Measurements from ENCODE around the gene FNBP1. TPM values are rescaled to one million over a fixed set of nuclear protein-coding genes. Genes with fewer than 3 reads are reported as not detected.

The FNBP1 gene
- total and polyA plus RNA-seq, 2 of the 13 experiments (the other 11 are each of a cell fraction or from before 2014, with no cell fraction given), result 5.4 to 19.5 TPM

DNA sequence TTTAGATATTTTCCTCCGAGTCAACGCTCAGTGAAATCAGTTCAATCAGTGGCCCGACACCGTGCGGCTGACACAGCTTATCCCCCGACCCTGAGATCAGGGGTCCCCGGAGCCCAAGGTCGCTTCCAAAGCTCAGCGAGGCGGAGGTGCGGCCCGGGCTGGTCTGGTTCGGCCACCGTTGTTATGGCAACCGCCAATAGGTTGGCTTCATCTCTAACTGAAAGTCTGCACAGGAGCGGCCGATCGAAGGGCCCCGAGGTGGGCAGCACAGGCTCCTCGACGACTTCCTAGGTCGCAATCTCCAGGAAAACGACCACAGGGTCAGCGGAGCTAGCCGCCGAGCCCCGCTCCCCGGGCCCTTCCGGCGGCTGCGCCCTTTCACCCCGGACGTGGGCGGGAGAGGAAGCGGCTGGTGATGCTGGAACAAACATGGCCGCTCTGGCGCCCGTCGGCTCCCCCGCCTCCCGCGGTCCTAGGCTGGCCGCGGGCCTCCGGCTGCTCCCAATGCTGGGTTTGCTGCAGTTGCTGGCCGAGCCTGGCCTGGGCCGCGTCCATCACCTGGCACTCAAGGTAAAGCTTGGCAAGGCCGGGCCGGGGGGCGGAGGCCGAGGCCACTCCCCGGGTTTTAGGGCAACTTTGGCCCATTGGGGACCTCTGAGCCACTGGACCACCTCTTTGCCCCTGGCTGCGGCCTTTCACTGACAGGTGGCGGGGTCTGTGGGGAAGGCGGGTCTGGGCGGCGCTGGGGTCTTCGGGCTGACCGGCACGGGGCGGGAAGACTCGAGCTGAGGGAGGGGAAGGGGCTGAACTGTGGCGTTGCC is 10.7 kb upstream of the FNBP1 start, which contains the start of gene GPR107 (continued):
- TF ChIP-seq TOE1 (CRISPR knock-in tag; IDR thresholded peaks at IDR 0.05), result no peak
- TF ChIP-seq U2AF1 (optimal IDR thresholded peaks at IDR 0.05; ENCODE audit: low read depth, low read length), result no peak
- TF ChIP-seq, protein P1, sequence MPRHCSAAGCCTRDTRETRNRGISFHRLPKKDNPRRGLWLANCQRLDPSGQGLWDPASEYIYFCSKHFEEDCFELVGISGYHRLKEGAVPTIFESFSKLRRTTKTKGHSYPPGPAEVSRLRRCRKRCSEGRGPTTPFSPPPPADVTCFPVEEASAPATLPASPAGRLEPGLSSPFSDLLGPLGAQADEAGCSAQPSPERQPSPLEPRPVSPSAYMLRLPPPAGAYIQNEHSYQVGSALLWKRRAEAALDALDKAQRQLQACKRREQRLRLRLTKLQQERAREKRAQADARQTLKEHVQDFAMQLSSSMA (CRISPR knock-in tag; IDR thresholded peaks at IDR 0.05), result no peak
- TF ChIP-seq ZFYVE20 (CRISPR knock-in tag; IDR thresholded peaks at IDR 0.05; ENCODE audit: borderline replicate concordance, low read depth), result no peak
- TF ChIP-seq ASH2L (IDR thresholded peaks at IDR 0.05; ENCODE audit: insufficient read length, low read depth, low read length), result peak; percentile 87
- no peak for TF ChIP-seq PRPF4 (IDR thresholded peaks at IDR 0.05; ENCODE audit: low read depth, low read length, poor library complexity, severe bottlenecking)
- no peak for TF ChIP-seq ZNF780A (CRISPR knock-in tag; IDR thresholded peaks at IDR 0.05)
- TF ChIP-seq BCLAF1 (IDR thresholded peaks at IDR 0.05), result no peak
- peak; percentile 30 for TF ChIP-seq AGO1 (IDR thresholded peaks at IDR 0.05; ENCODE audit: low read depth, low read length, poor library complexity, severe bottlenecking)
- TF ChIP-seq ZNF782 (CRISPR knock-in tag; IDR thresholded peaks at IDR 0.05; ENCODE audit: borderline replicate concordance), result peak; percentile 89; the same call in 1 of the 2 replicates
- no peak for TF ChIP-seq ZNF143 (CRISPR knock-in tag; IDR thresholded peaks at IDR 0.05)
- TF ChIP-seq, protein P2, sequence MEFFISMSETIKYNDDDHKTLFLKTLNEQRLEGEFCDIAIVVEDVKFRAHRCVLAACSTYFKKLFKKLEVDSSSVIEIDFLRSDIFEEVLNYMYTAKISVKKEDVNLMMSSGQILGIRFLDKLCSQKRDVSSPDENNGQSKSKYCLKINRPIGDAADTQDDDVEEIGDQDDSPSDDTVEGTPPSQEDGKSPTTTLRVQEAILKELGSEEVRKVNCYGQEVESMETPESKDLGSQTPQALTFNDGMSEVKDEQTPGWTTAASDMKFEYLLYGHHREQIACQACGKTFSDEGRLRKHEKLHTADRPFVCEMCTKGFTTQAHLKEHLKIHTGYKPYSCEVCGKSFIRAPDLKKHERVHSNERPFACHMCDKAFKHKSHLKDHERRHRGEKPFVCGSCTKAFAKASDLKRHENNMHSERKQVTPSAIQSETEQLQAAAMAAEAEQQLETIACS (CRISPR knock-in tag; IDR thresholded peaks at IDR 0.05), result no peak
- peak; percentile 51; the same call in 1 of the 2 replicates for TF ChIP-seq ZMAT3 (CRISPR knock-in tag; conservative IDR thresholded peaks at IDR 0.05)
- no peak for TF ChIP-seq ZNF562 (CRISPR knock-in tag; IDR thresholded peaks at IDR 0.05; ENCODE audit: borderline replicate concordance)
- no peak for TF ChIP-seq PRMT3 (CRISPR knock-in tag; IDR thresholded peaks at IDR 0.05; ENCODE audit: borderline replicate concordance, low read depth)
- TF ChIP-seq DMAP1 (CRISPR knock-in tag; IDR thresholded peaks at IDR 0.05), result peak; percentile 78
- TF ChIP-seq ZSCAN31 (CRISPR knock-in tag; IDR thresholded peaks at IDR 0.05; ENCODE audit: low read depth), result peak; percentile 48; the same call in 1 of the 2 replicates
- peak; percentile 39; the same call in 1 of the 2 replicates for TF ChIP-seq ZSCAN25 (CRISPR knock-in tag; IDR thresholded peaks at IDR 0.05)
- TF ChIP-seq KLF15 (CRISPR knock-in tag; IDR thresholded peaks at IDR 0.05; ENCODE audit: borderline replicate concordance), result peak; percentile 78; the same call in 1 of the 2 replicates
- TF ChIP-seq ZBTB38 (CRISPR knock-in tag; IDR thresholded peaks at IDR 0.05), result no peak
- no peak for TF ChIP-seq ATAD3A (CRISPR knock-in tag; IDR thresholded peaks at IDR 0.05)
- TF ChIP-seq ZNF572 (CRISPR knock-in tag; IDR thresholded peaks at IDR 0.05), result no peak
- TF ChIP-seq ZBTB33 (CRISPR knock-in tag; IDR thresholded peaks at IDR 0.05), result no peak
